ENCODE results near the gene TAS2R10.

The TAS2R10 gene

GRCh38 chr12:10855807-10856206 is 29.6 kb upstream of the TAS2R10 start:
- TF ChIP-seq TAF1 (IDR thresholded peaks at IDR 0.05; ENCODE audit: low read depth), result no peak
- TF ChIP-seq EP300 (IDR thresholded peaks at IDR 0.05; ENCODE audit: borderline replicate concordance), result no peak

- TF ChIP-seq EP300 (IDR thresholded peaks at IDR 0.05; ENCODE audit: borderline replicate concordance), result no peak
- no peak for TF ChIP-seq CEBPB (IDR thresholded peaks at IDR 0.05)
- no peak for TF ChIP-seq REST (IDR thresholded peaks at IDR 0.05; ENCODE audit: low read depth)
Measured at GRCh38 chr12:10853776-10854175, 27.6 kb upstream of the TAS2R10 start.

- no peak for TF ChIP-seq NFIC (IDR thresholded peaks at IDR 0.05)
- no peak for TF ChIP-seq CEBPB (IDR thresholded peaks at IDR 0.05)
- TF ChIP-seq TEAD4 (IDR thresholded peaks at IDR 0.05), result no peak
- TF ChIP-seq USF1 (IDR thresholded peaks at IDR 0.05), result no peak
- TF ChIP-seq REST (IDR thresholded peaks at IDR 0.05; ENCODE audit: low read depth), result no peak
- no peak for TF ChIP-seq YY1 (IDR thresholded peaks at IDR 0.05; ENCODE audit: low read depth)
- no peak for TF ChIP-seq EP300 (IDR thresholded peaks at IDR 0.05; ENCODE audit: borderline replicate concordance)
- TF ChIP-seq TCF12 (IDR thresholded peaks at IDR 0.05; ENCODE audit: low read depth), result no peak
- no peak for TF ChIP-seq TAF1 (IDR thresholded peaks at IDR 0.05; ENCODE audit: low read depth)
- no peak for TF ChIP-seq MAX (IDR thresholded peaks at IDR 0.05)
- TF ChIP-seq EGR1 (IDR thresholded peaks at IDR 0.05), result no peak
- no peak for TF ChIP-seq RAD21 (IDR thresholded peaks at IDR 0.05; ENCODE audit: low read depth)
- no peak for TF ChIP-seq ZBTB7A (IDR thresholded peaks at IDR 0.05; ENCODE audit: low read depth)
- no peak for TF ChIP-seq FOXM1 (IDR thresholded peaks at IDR 0.05; ENCODE audit: borderline replicate concordance, low read depth)
- TF ChIP-seq CREB1 (IDR thresholded peaks at IDR 0.05; ENCODE audit: low read depth), result no peak
Measured at GRCh38 chr12:10851243-10851858, 25.2 kb upstream of the TAS2R10 start.

- TF ChIP-seq NFIC (IDR thresholded peaks at IDR 0.05) (no peak), USF1 (IDR thresholded peaks at IDR 0.05) (no peak), YY1 (IDR thresholded peaks at IDR 0.05; ENCODE audit: low read depth) (no peak), ZBTB7A (IDR thresholded peaks at IDR 0.05; ENCODE audit: low read depth) (no peak), REST (IDR thresholded peaks at IDR 0.05; ENCODE audit: low read depth) (no peak), EP300 (IDR thresholded peaks at IDR 0.05; ENCODE audit: borderline replicate concordance) (no peak), MAX (IDR thresholded peaks at IDR 0.05) (no peak), CREB1 (IDR thresholded peaks at IDR 0.05; ENCODE audit: low read depth) (no peak)
Measured at GRCh38 chr12:10849425-10849878, 23.3 kb upstream of the TAS2R10 start, which contains the start of gene PRR4. Gene PRR4, minus strand, starts transcription at chr12:10849475. Its CDS starts 38 bp downstream, at chr12:10849437.

- TF ChIP-seq TCF12 (IDR thresholded peaks at IDR 0.05; ENCODE audit: low read depth) (no peak), FOXM1 (IDR thresholded peaks at IDR 0.05; ENCODE audit: borderline replicate concordance, low read depth) (no peak), EP300 (IDR thresholded peaks at IDR 0.05; ENCODE audit: borderline replicate concordance) (no peak), NFIC (IDR thresholded peaks at IDR 0.05) (no peak), USF1 (IDR thresholded peaks at IDR 0.05) (no peak), ZBTB7A (IDR thresholded peaks at IDR 0.05; ENCODE audit: low read depth) (no peak), MAX (IDR thresholded peaks at IDR 0.05) (no peak), REST (IDR thresholded peaks at IDR 0.05; ENCODE audit: low read depth) (no peak), EGR1 (IDR thresholded peaks at IDR 0.05) (no peak), RAD21 (IDR thresholded peaks at IDR 0.05; ENCODE audit: low read depth) (no peak), CREB1 (IDR thresholded peaks at IDR 0.05; ENCODE audit: low read depth) (no peak), TAF1 (IDR thresholded peaks at IDR 0.05; ENCODE audit: low read depth) (no peak), YY1 (IDR thresholded peaks at IDR 0.05; ENCODE audit: low read depth) (no peak), TEAD4 (IDR thresholded peaks at IDR 0.05) (no peak), CEBPB (IDR thresholded peaks at IDR 0.05) (no peak)
Measured at GRCh38 chr12:10847744-10848143, 21.6 kb upstream of the TAS2R10 start.

All from Ishikawa (cell line).